BE2C (cell line): ENCODE results near the gene FHAD1.

Experiments
- DNase-seq: peaks from one replicate; pipeline ENCODE4 v3.0.0-alpha.2; 2020
- H3K27me3 ChIP-seq: fragments of 250-450 bp; sonication (Bioruptor Pico); 2 replicates; pipeline ENCODE4 v1.5.1; 2020; ENCODE audit warnings: mild to moderate bottlenecking
- H3K36me3 ChIP-seq: fragments of 250-450 bp; sonication (Bioruptor Pico); 2 replicates; pipeline ENCODE4 v1.5.1; 2020; ENCODE audit warnings: mild to moderate bottlenecking
- H3K4me1 ChIP-seq: fragments of 250-450 bp; sonication (Bioruptor Pico); 2 replicates; pipeline ENCODE4 v1.5.1; 2020
- H3K4me3 ChIP-seq: 2 replicates; pipeline ENCODE4 v1.5.1; 2011; ENCODE audit warnings: low read depth, low read length
- H3K9me3 ChIP-seq: fragments of 250-450 bp; sonication (Bioruptor Pico); 2 replicates; pipeline ENCODE4 v1.5.1; 2020
- TF ChIP-seq, protein P1 (sequence below): IDR thresholded peaks from 2 replicates; pipeline ENCODE4 v1.5.1; 2012; ENCODE audit warnings: mild to moderate bottlenecking, low read depth, low read length

The FHAD1 gene

DNA sequence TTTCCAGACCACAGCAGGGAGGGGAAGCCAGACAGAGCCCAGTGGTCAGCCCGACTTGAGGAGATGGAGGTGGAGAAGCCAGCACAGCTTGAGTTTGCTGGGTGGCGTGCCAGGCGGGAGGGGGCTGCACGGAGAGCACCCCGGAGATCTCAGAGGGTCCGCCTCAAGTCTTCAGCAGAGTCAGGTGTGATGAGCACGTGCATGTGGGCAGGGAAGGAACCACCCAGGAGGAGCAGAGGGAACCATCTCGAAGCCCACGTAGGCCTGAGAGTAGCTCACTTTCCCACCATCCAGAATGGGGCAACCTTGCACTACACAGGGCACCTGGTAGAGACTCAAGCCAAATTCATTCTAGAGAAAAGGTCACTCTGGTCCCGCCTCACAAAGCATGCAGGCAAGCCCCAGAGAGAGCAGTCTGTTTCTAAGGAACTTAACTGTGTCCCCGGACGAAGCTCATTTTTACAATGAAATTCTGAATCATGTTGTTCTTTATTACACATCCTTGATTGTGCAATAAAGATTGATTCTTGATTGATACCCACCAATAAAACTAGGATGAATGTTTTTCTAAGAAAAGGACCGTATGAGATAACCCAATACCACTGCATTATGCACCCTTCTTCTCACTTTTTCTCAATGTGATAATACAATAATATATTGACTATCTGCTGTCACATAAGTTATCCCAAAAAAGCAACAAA, 64.2 kb downstream of the FHAD1 start:
- no peak for DNase-seq
- TF ChIP-seq, protein P1, sequence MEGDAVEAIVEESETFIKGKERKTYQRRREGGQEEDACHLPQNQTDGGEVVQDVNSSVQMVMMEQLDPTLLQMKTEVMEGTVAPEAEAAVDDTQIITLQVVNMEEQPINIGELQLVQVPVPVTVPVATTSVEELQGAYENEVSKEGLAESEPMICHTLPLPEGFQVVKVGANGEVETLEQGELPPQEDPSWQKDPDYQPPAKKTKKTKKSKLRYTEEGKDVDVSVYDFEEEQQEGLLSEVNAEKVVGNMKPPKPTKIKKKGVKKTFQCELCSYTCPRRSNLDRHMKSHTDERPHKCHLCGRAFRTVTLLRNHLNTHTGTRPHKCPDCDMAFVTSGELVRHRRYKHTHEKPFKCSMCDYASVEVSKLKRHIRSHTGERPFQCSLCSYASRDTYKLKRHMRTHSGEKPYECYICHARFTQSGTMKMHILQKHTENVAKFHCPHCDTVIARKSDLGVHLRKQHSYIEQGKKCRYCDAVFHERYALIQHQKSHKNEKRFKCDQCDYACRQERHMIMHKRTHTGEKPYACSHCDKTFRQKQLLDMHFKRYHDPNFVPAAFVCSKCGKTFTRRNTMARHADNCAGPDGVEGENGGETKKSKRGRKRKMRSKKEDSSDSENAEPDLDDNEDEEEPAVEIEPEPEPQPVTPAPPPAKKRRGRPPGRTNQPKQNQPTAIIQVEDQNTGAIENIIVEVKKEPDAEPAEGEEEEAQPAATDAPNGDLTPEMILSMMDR: no peak

DNA sequence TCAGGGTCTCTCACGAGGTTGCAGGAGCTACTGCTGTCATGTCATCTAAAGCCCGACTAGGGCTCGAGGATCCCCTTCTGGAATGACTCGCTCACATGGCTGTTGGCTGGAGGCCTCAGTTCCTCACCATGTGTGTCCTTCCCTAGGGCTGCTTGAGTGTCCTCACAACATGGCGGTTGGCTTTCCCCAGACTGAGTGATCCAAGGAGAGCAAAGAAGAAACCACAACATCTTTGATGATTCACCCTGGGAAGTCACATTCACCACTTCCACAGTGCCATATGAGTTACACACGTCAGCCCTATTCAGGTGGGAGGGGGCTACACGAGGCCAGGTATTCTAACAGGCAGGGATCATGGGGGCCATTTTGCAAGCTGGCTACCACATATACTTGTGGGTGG, 64.9 kb downstream of the FHAD1 start:
- Histone ChIP-seq H3K4me3 (no peak overlapping the region), H3K4me1 (no peaks in the 10 kb centered on the region), H3K36me3 (no peaks in the 10 kb centered on the region), H3K9me3 (no peaks in the 10 kb centered on the region), H3K27me3 (no peaks in the 10 kb centered on the region)
- no peak for DNase-seq
- TF ChIP-seq, protein P1: no peak

More for the DNA sequence above, 64.2 kb downstream of the FHAD1 start:
- Histone ChIP-seq H3K4me3 (no peak overlapping the region), H3K36me3 (no peaks in the 10 kb centered on the region), H3K27me3 (no peaks in the 10 kb centered on the region), H3K9me3 (no peaks in the 10 kb centered on the region), H3K4me1 (no peaks in the 10 kb centered on the region)

GRCh38 chr1:15312626-15313411, 65.8 kb downstream of the FHAD1 start:
- Histone ChIP-seq H3K36me3 (no peaks in the 10 kb centered on the region), H3K27me3 (no peaks in the 10 kb centered on the region)

DNA sequence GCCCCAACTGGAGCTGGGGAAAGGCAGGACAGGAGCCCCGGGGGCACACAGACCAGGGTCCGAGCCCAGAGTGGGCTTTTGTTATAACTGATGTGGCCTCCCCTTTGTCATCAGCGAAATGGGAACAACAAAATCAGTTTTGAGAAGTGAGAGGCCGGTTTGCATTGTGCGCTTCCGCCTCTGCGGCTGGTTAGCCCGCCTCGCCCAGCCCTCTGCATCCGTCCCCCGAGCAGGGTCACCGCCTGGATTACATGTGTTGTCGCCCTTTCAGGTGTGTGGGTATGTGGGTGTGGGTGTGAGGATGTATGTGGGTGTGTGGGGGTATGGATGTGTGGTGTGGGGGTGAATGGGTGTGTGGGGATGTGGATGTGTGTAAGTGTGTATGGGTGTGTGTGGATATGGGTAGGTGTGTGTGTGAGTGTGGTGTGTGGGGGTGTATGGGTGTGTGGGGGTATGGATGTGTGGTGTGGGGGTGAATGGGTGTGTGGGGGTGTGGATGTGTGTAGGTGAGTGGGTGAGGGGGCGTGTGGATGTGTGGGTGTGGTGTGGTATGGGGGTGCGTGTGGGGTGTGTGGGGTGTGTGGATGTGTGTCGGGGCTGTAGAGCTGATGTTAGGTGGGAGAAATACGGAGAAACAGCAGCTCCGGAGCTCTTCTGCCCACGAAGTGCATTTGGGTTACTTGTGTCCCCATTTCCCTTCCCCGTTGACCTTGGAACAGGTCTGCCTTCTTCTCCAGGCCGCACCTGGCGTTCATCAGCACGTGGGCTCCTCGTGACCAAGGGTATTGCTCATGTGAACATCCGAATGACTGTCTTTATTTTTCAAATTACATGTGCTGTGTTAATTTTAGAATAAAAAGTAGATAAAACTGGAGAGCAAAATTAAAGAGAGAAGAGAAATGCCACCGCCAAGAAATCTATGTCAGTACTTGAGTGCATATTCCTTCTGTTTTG, 67.6 kb downstream of the FHAD1 start:
- H3K9me3 ChIP-seq: no peaks in the 10 kb centered on the region
- no peaks in the 10 kb centered on the region for H3K27me3 ChIP-seq
- no peak overlapping the region for H3K4me3 ChIP-seq
- no peak for DNase-seq
- no peaks in the 10 kb centered on the region for H3K36me3 ChIP-seq
- H3K4me1 ChIP-seq: no peaks in the 10 kb centered on the region
- TF ChIP-seq, protein P1: no peak

More at GRCh38 chr1:15312626-15313411, 65.8 kb downstream of the FHAD1 start:
- Histone ChIP-seq H3K4me3 (no peak overlapping the region), H3K4me1 (no peaks in the 10 kb centered on the region), H3K9me3 (no peaks in the 10 kb centered on the region)
- TF ChIP-seq, protein P1: no peak
- DNase-seq: no peak

DNA sequence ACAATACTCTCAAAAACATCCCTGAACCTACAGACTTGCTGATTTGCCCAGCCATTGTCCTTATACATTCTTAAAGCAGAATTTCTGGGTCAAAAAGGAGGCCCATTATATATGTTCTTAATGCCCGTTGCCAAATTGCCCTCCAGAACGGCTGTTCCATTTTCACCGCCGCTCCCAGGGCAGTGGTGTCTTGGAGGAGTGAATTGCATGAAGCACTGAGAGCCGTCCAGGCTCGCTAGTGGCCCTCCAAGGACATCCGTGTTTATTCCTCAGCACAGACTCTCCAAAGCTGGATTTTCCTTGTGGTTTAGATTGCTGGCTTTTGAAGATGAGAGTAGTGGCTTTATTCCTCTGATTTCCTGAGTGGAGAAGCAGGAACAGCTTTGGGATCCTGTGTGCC, 68.8 kb downstream of the FHAD1 start:
- no peaks in the 10 kb centered on the region for H3K36me3 ChIP-seq
- H3K9me3 ChIP-seq: no peaks in the 10 kb centered on the region
- DNase-seq: no peak
- no peaks in the 10 kb centered on the region for H3K4me1 ChIP-seq
- TF ChIP-seq, protein P1: no peak
- no peak overlapping the region for H3K4me3 ChIP-seq
- H3K27me3 ChIP-seq: no peaks in the 10 kb centered on the region
